Right atrium auricular region (tissue), 2 donors: Measurements from ENCODE around the gene PTGFRN. TPM values are rescaled to one million over a fixed set of nuclear protein-coding genes. Genes with fewer than 3 reads are reported as not detected.
"Not testable (repeated sequence)": the region's sequence is repeated elsewhere in the genome, so short reads cannot be mapped to it uniquely, and the experiment has no call there.

Experiments
- DNase-seq: peaks from one replicate; pipeline ENCODE4 v3.0.0-alpha.2; 2019; ENCODE audit warnings: low spot score
- H3K27ac ChIP-seq, 2 donors: fragments of 200-600 bp; sonication (generic); 1 replicate in 1 of 2; 2 replicates in 1 of 2; pipeline ENCODE4 v1.5.1; 2016 to 2019
- H3K27me3 ChIP-seq, 2 donors: fragments of 200-600 bp; sonication (generic); one replicate each; pipeline versions ENCODE4 v1.5.1 to v1.6.0; 2017 to 2019
- H3K36me3 ChIP-seq: fragments of 200-600 bp; sonication (generic); one replicate; pipeline ENCODE4 v1.5.1; 2016
- H3K4me1 ChIP-seq, 2 donors: fragments of 200-600 bp; sonication (generic); one replicate each; pipeline versions ENCODE4 v1.5.1 to v1.6.0; 2017 to 2019
- H3K4me3 ChIP-seq, 2 donors: fragments of 200-600 bp; sonication (generic); 1 replicate in 1 of 2; 2 replicates in 1 of 2; pipeline ENCODE4 v1.5.1; 2017 to 2019; ENCODE audit warnings: mild to moderate bottlenecking in 1 of 2, moderate library complexity in 1 of 2
- H3K9me3 ChIP-seq, 2 donors: fragments of 200-600 bp; sonication (generic); one replicate each; pipeline ENCODE4 v1.5.1; 2019
- total RNA-seq, 2 donors: library from RNA; depleted of rRNA; stranded (reverse); fragments of >200 nt; gene quantifications; one replicate each; pipeline ENCODE4 v1.1.0, GENCODE V29; 2016
- TF ChIP-seq, protein P1 (sequence below), 2 donors: fragments of 200-600 bp; sonication (generic); IDR thresholded peaks; one replicate each; pipeline ENCODE4 v1.5.1; 2019; ENCODE audit warnings: antibody characterized with exemption in 2 of 2

Gene PTGFRN
- total RNA-seq, 2 donors from 2014 or later = 129 to 141 TPM

DNA sequence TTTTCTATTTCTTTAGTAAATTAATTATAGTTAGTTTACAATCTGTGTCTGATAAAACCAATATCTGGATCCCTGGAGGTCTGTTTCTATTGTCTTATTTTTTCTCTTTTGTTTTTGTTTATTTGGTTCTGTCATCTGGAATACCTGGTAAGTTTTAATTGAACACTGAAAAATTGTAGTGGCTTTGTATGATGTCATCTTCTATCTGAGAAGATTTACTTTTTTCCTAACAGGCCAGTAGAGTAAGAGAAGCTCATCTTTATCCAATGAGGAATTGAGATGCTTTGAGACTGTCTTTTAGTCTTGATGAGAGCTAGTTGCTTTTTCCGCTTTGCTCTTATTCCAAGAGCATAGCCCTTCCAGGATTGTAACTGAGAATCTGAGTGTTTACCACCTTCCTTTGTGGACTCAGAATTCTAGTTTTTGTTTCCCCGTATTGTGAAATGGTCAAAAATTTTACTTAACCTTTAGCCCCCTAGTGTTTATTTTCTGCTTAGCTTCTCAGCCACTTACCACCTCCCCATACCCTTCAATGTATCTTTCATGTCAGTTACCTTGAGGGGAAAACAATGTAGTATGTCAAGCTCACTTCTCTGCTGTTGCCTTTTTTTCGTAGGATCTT lies 25.0 kb downstream of the PTGFRN start:
- Histone ChIP-seq H3K27ac (peak overlapping the region in 1 of 2 donors; percentile 31), H3K4me1 (peaks cover 0 to 10% of the 10 kb centered on the region in 2 donors), H3K36me3 (no peaks in the 10 kb centered on the region), H3K9me3 (no peaks in the 10 kb centered on the region), H3K27me3 (no peaks in the 10 kb centered on the region), H3K4me3 (no peak overlapping the region)
- DNase-seq = no peak
- TF ChIP-seq, protein P1, sequence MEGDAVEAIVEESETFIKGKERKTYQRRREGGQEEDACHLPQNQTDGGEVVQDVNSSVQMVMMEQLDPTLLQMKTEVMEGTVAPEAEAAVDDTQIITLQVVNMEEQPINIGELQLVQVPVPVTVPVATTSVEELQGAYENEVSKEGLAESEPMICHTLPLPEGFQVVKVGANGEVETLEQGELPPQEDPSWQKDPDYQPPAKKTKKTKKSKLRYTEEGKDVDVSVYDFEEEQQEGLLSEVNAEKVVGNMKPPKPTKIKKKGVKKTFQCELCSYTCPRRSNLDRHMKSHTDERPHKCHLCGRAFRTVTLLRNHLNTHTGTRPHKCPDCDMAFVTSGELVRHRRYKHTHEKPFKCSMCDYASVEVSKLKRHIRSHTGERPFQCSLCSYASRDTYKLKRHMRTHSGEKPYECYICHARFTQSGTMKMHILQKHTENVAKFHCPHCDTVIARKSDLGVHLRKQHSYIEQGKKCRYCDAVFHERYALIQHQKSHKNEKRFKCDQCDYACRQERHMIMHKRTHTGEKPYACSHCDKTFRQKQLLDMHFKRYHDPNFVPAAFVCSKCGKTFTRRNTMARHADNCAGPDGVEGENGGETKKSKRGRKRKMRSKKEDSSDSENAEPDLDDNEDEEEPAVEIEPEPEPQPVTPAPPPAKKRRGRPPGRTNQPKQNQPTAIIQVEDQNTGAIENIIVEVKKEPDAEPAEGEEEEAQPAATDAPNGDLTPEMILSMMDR (IDR thresholded peaks at IDR 0.05) = peak; percentile 25 to 42

DNA sequence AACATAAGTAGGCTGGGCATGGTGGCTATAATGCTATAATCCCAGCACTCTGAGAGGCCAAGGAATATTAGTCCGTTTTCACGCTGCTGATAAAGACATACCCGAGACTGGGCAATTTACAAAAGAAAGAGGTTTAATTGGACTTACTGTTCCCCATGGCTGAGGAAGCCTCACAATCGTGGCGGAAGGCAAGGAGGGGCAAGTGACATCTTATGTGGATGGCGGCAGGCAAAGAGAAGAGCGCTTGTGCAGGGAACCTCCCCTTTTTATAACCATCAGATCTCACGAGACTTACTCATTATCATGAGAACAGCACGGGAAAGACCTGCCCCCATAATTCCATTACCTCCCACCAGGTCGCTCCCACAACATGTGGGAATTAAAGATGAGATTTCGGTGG lies 28.5 kb downstream of the PTGFRN start:
- H3K9me3 ChIP-seq = no peaks in the 10 kb centered on the region
- H3K27ac ChIP-seq = no peak overlapping the region
- H3K36me3 ChIP-seq = peaks cover 16% of the 10 kb centered on the region
- no peaks in the 10 kb centered on the region for H3K27me3 ChIP-seq
- H3K4me1 ChIP-seq = peaks cover 0 to 8% of the 10 kb centered on the region in 2 donors
- DNase-seq = peak; percentile 18
- TF ChIP-seq, protein P1 (IDR thresholded peaks at IDR 0.05) = no peak
- no peak overlapping the region for H3K4me3 ChIP-seq

DNA sequence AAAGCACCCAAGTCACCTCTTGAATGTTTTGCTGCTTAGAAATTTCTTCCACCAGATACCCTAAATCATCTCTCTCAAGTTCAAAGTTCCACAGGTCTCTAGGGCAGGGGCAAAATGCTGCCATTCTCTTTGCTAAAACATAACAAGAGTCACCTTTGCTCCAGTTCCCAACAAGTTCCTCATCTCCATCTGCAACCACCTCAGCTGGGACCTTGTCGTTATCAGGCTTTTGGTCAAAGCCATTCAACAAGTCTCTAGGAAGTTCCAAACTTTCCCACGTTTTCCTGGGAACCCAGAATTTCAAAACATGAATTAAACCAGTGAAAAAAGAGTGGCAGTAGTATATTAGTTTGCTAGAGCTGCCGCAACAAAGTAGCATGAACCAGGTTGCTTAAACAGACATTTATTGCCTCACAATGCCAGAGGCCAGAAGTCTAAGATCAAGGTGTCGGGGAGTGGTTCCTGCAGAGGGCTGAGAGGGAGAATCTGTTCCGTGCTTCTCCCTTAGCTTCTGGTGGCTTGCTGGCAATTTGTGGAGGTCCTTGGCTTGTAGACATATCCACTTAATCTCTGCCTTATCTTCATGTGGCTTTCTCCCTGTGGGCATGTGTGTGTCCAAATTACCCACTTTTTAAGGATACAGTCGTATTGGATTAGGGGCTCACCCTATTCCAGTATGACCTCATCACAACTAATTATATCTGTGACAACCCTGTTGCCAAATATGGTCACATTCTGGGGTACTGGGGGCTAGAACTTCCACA lies 30.2 kb downstream of the PTGFRN start:
- not testable (repeated sequence) for H3K4me1 ChIP-seq, H3K4me3 ChIP-seq, H3K9me3 ChIP-seq, H3K27me3 ChIP-seq
- peak overlapping the region in 1 of 2 donors; percentile 36 for H3K27ac ChIP-seq
- DNase-seq = peak; percentile 28
- H3K36me3 ChIP-seq = peaks cover 22% of the 10 kb centered on the region

DNA sequence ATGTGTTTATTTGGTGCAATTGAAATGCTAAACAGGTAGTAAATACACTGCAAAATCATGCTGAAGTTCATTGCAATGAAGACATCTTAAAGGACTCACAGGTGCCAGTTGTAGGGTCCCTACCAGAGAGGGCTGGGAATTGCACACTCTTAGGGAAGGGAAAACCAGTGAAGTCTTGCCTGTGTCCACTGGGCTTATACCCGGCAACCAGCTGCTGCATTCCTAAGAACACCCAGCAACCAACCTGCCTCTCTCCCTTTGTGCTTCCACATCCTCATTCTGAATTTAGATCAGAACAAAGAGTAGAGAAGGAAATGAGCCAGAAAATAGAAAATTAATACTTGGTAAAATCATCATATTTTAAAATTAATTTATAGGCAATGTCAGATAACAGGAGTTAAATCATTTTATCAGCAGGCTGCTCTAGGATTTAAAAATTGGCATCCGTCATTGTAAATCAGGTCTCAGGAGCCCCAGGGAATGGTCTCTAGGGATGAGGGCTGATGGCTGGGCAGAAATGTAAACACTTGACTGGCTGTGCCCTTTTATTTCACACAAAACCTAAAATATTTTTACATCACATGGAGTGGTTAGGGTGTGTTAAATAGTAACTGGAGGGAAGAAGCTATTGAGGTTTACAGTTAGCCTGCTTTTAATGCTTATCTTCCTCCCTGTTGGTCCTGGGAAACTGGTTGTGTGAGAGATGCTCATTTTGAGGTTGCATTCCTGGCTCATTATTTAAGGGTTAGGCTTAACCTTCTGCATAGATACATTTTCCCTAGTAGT lies 31.3 kb downstream of the PTGFRN start:
- H3K4me3 ChIP-seq = no peak overlapping the region
- peak; percentile 30 for DNase-seq
- peak overlapping the region in 1 of 2 donors; percentile 36 for H3K27ac ChIP-seq
- no peaks in the 10 kb centered on the region for H3K27me3 ChIP-seq
- H3K36me3 ChIP-seq = peaks cover 22% of the 10 kb centered on the region
- TF ChIP-seq, protein P1 (IDR thresholded peaks at IDR 0.05) = no peak
- no peaks in the 10 kb centered on the region for H3K9me3 ChIP-seq
- H3K4me1 ChIP-seq = peaks cover 0 to 8% of the 10 kb centered on the region in 2 donors

DNA sequence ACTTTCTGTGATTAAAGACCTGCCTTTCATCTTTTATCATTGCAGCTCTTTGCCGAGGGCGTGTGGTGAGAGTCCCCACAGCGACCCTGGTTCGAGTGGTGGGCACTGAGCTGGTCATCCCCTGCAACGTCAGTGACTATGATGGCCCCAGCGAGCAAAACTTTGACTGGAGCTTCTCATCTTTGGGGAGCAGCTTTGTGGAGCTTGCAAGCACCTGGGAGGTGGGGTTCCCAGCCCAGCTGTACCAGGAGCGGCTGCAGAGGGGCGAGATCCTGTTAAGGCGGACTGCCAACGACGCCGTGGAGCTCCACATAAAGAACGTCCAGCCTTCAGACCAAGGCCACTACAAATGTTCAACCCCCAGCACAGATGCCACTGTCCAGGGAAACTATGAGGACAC lies 32.0 kb downstream of the PTGFRN start:
- no peak overlapping the region for H3K27ac ChIP-seq
- H3K4me1 ChIP-seq = peaks cover 0 to 8% of the 10 kb centered on the region in 2 donors
- no peak overlapping the region for H3K4me3 ChIP-seq
- TF ChIP-seq, protein P1 (IDR thresholded peaks at IDR 0.05) = no peak
- H3K36me3 ChIP-seq = peaks cover 22% of the 10 kb centered on the region
- peak; percentile 43 for DNase-seq
- H3K27me3 ChIP-seq = no peaks in the 10 kb centered on the region
- no peaks in the 10 kb centered on the region for H3K9me3 ChIP-seq

DNA sequence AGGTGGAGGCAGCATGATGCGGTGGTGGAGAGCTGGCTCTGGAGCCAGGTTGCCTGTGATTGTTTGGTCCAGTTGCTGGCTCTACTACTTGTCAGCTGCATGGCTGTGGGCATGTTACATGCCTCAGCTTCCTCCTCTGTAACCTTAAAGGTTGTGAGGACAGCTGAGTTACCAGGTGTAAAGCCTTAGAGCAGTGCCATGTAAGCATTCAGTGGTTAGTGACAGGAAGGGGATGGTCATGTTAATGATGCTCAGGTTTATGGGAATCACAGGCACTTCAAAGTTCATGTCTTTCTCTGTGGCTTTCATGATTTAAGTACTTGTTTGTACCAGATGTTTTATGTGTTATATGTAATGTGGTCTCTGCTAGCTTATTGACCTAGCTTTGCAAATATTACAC lies 32.6 kb downstream of the PTGFRN start:
- TF ChIP-seq, protein P1 (IDR thresholded peaks at IDR 0.05) = no peak
- Histone ChIP-seq H3K9me3 (no peaks in the 10 kb centered on the region), H3K4me1 (peaks cover 0 to 12% of the 10 kb centered on the region in 2 donors), H3K4me3 (no peak overlapping the region), H3K27ac (no peak overlapping the region), H3K36me3 (peaks cover 22% of the 10 kb centered on the region), H3K27me3 (no peaks in the 10 kb centered on the region)
- peak; percentile 44 for DNase-seq
